PFSK-1 (cell line): ENCODE data around the gene KLHL1.

Experiments
- FOXP2 ChIP-seq: optimal IDR thresholded peaks from 2 replicates; pipeline ENCODE3; 2011; ENCODE audit warnings: borderline replicate concordance, control low read depth, inconsistent platforms; ENCODE audit not compliant: insufficient read depth; ENCODE audit errors: extremely low read length, extremely low read depth
- POLR2AphosphoS5 ChIP-seq: IDR thresholded peaks from 2 replicates; pipeline ENCODE4 v1.6.1; 2012; ENCODE audit warnings: low read depth, mild to moderate bottlenecking, control low read depth, low read length, moderate library complexity
- SIN3A ChIP-seq: IDR thresholded peaks from 2 replicates; pipeline ENCODE4 v1.6.1; 2012; ENCODE audit warnings: mild to moderate bottlenecking, low read length, moderate library complexity, borderline replicate concordance; ENCODE audit not compliant: insufficient read depth
- TAF1 ChIP-seq: IDR thresholded peaks from 2 replicates; pipeline ENCODE4 v1.6.1; 2012; ENCODE audit warnings: low read length, control low read depth, borderline replicate concordance; ENCODE audit not compliant: insufficient read depth
- TF ChIP-seq, protein P1 (sequence below), 2 experiments: IDR thresholded peaks; 2 replicates each; pipeline versions ENCODE4 v1.6.1 to v1.8.0; 2011 to 2012; ENCODE audit warnings: low read depth in 2 of 2, low read length in 2 of 2, control low read depth in 1 of 2, inconsistent platforms in 1 of 2, mild to moderate bottlenecking in 1 of 2, moderate library complexity in 1 of 2; ENCODE audit not compliant: insufficient read depth in 1 of 2

The KLHL1 gene

GRCh38 chr13:70107498-70108281 lies 562 bp downstream of the KLHL1 start, which contains the start of gene ATXN8OS:
Gene ATXN8OS, plus strand, starts transcription at chr13:70107826.
- TF ChIP-seq TAF1 (no peak), FOXP2 (no peak), POLR2AphosphoS5 (no peak), SIN3A (no peak)
- TF ChIP-seq, protein P1, sequence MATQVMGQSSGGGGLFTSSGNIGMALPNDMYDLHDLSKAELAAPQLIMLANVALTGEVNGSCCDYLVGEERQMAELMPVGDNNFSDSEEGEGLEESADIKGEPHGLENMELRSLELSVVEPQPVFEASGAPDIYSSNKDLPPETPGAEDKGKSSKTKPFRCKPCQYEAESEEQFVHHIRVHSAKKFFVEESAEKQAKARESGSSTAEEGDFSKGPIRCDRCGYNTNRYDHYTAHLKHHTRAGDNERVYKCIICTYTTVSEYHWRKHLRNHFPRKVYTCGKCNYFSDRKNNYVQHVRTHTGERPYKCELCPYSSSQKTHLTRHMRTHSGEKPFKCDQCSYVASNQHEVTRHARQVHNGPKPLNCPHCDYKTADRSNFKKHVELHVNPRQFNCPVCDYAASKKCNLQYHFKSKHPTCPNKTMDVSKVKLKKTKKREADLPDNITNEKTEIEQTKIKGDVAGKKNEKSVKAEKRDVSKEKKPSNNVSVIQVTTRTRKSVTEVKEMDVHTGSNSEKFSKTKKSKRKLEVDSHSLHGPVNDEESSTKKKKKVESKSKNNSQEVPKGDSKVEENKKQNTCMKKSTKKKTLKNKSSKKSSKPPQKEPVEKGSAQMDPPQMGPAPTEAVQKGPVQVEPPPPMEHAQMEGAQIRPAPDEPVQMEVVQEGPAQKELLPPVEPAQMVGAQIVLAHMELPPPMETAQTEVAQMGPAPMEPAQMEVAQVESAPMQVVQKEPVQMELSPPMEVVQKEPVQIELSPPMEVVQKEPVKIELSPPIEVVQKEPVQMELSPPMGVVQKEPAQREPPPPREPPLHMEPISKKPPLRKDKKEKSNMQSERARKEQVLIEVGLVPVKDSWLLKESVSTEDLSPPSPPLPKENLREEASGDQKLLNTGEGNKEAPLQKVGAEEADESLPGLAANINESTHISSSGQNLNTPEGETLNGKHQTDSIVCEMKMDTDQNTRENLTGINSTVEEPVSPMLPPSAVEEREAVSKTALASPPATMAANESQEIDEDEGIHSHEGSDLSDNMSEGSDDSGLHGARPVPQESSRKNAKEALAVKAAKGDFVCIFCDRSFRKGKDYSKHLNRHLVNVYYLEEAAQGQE (IDR thresholded peaks at IDR 0.05; ENCODE audit: insufficient read depth in 1 of 2, low read depth in 2 of 2, low read length in 2 of 2) = no peak

DNA sequence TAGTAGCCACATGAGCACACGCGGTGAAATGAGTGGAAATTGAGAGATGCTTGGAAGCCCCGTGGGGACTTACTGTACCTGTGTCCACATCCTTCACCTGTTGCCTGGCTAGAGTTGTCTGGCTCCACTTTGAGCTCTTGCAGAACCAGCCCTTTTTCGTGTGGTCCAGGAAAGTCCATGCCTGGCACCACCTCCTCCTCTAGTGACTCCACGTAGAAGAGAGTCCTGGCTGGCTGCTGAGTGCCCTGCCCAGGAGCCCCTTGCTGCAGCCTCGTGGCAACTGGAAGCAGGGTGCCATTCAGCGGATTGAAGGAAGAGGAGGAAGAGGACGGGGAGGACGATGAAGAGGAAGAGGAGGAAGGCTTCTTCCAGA lies 1.1 kb downstream of the KLHL1 start:
- TF ChIP-seq SIN3A (no peak), TAF1 (no peak), POLR2AphosphoS5 (no peak), FOXP2 (no peak)
- TF ChIP-seq, protein P1 (IDR thresholded peaks at IDR 0.05; ENCODE audit: insufficient read depth in 1 of 2, low read depth in 2 of 2, low read length in 2 of 2) = no peak

- TF ChIP-seq, protein P1 (IDR thresholded peaks at IDR 0.05; ENCODE audit: insufficient read depth in 1 of 2, low read depth in 2 of 2, low read length in 2 of 2) = no peak
These were observed 3.8 kb downstream of the KLHL1 start for GRCh38 chr13:70104481-70104880.

GRCh38 chr13:70098669-70099068 lies 9.6 kb downstream of the KLHL1 start:
- TF ChIP-seq POLR2AphosphoS5 (no peak), SIN3A (no peak), FOXP2 (no peak), TAF1 (no peak)
- TF ChIP-seq, protein P1 (IDR thresholded peaks at IDR 0.05; ENCODE audit: insufficient read depth in 1 of 2, low read depth in 2 of 2, low read length in 2 of 2) = no peak

DNA sequence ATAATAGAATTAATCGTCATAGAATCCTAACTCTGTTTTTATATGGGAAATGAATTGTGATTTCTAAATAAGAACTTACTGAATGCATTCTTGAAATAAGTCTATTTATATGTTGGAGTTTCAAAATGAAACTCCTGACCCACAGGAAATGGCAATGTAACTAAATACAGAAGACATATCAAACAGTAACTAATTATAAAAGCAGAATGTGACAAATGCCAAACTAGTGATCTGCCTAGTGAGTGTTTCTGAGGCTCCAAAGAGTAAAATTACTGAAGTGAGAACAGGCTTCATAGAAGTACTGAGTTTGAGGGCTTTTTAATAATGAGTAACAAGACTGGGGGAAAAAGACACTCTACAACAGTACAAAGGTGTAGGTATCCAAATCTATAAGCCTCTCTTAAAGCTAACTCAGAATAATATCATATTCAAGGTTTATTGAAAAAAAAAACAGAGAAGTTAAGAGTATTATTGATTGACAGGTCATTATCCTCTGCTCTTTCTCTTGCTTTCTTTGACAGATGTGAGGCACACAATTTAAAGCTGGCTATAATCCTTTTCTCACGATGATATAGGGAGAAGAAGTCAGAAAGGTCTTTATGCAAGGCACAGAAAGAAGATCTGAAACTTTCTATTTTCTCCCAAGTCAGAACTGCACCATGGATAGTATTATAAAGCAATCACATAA lies 18.1 kb downstream of the KLHL1 start:
- TF ChIP-seq TAF1 (no peak), FOXP2 (no peak), SIN3A (no peak), POLR2AphosphoS5 (no peak)
- TF ChIP-seq, protein P1 (IDR thresholded peaks at IDR 0.05; ENCODE audit: insufficient read depth in 1 of 2, low read depth in 2 of 2, low read length in 2 of 2) = no peak
